ENCODE measurements around the gene ZNF584.
A peak's percentile ranks its signal among the peaks of the same experiment; 100 is the strongest.

ZNF584 gene

GRCh38 chr19:58400916-58401839, 7.3 kb upstream of the ZNF584 start (continued):
- TF ChIP-seq, protein P1, sequence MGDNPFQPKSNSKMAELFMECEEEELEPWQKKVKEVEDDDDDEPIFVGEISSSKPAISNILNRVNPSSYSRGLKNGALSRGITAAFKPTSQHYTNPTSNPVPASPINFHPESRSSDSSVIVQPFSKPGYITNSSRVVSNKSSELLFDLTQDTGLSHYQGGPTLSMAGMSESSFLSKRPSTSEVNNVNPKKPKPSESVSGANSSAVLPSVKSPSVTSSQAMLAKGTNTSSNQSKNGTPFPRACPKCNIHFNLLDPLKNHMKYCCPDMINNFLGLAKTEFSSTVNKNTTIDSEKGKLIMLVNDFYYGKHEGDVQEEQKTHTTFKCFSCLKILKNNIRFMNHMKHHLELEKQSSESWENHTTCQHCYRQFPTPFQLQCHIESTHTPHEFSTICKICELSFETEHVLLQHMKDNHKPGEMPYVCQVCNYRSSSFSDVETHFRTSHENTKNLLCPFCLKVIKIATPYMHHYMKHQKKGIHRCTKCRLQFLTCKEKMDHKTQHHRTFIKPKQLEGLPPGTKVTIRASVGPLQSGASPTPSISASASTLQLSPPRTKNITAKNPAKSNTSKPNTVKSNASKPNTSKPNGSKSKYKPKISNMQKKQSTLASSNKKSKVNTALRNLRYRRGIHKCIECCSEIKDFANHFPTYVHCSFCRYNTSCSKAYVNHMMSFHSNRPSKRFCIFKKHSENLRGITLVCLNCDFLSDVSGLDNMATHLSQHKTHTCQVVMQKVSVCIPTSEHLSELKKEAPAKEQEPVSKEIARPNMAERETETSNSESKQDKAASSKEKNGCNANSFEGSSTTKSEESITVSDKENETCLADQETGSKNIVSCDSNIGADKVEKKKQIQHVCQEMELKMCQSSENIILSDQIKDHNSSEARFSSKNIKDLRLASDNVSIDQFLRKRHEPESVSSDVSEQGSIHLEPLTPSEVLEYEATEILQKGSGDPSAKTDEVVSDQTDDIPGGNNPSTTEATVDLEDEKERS (tag by site-specific recombination; IDR thresholded peaks at IDR 0.05), result no peak
- TF ChIP-seq ZNF174 (tag by site-specific recombination; IDR thresholded peaks at IDR 0.05), result no peak
- TF ChIP-seq, protein P2, sequence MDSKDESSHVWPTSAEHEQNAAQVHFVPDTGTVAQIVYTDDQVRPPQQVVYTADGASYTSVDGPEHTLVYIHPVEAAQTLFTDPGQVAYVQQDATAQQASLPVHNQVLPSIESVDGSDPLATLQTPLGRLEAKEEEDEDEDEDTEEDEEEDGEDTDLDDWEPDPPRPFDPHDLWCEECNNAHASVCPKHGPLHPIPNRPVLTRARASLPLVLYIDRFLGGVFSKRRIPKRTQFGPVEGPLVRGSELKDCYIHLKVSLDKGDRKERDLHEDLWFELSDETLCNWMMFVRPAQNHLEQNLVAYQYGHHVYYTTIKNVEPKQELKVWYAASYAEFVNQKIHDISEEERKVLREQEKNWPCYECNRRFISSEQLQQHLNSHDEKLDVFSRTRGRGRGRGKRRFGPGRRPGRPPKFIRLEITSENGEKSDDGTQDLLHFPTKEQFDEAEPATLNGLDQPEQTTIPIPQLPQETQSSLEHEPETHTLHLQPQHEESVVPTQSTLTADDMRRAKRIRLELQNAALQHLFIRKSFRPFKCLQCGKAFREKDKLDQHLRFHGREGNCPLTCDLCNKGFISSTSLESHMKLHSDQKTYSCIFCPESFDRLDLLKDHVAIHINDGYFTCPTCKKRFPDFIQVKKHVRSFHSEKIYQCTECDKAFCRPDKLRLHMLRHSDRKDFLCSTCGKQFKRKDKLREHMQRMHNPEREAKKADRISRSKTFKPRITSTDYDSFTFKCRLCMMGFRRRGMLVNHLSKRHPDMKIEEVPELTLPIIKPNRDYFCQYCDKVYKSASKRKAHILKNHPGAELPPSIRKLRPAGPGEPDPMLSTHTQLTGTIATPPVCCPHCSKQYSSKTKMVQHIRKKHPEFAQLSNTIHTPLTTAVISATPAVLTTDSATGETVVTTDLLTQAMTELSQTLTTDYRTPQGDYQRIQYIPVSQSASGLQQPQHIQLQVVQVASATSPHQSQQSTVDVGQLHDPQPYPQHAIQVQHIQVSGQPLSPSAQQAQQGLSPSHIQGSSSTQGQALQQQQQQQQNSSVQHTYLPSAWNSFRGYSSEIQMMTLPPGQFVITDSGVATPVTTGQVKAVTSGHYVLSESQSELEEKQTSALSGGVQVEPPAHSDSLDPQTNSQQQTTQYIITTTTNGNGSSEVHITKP (tag by site-specific recombination; IDR thresholded peaks at IDR 0.05), result peak; percentile 59
- TF ChIP-seq ZNF341 (tag by site-specific recombination; IDR thresholded peaks at IDR 0.05; ENCODE audit: low read depth), result peak; percentile 87
- TF ChIP-seq, protein P3, sequence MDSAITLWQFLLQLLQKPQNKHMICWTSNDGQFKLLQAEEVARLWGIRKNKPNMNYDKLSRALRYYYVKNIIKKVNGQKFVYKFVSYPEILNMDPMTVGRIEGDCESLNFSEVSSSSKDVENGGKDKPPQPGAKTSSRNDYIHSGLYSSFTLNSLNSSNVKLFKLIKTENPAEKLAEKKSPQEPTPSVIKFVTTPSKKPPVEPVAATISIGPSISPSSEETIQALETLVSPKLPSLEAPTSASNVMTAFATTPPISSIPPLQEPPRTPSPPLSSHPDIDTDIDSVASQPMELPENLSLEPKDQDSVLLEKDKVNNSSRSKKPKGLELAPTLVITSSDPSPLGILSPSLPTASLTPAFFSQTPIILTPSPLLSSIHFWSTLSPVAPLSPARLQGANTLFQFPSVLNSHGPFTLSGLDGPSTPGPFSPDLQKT (IDR thresholded peaks at IDR 0.05; ENCODE audit: borderline replicate concordance, low read depth, low read length), result no peak
- TF ChIP-seq ZNF792 (tag by site-specific recombination; IDR thresholded peaks at IDR 0.05), result no peak
- TF ChIP-seq ZBTB1 (tag by site-specific recombination; IDR thresholded peaks at IDR 0.05), result no peak
- no peak for TF ChIP-seq ZNF658 (tag by site-specific recombination; IDR thresholded peaks at IDR 0.05)
- peak; percentile 68 for TF ChIP-seq KLF1 (tag by site-specific recombination; IDR thresholded peaks at IDR 0.05)
- TF ChIP-seq ZNF585B (tag by site-specific recombination; IDR thresholded peaks at IDR 0.05), result no peak
- no peak for TF ChIP-seq ATF2 (tag by site-specific recombination; IDR thresholded peaks at IDR 0.05; ENCODE audit: low read depth)
- TF ChIP-seq ZXDB (tag by site-specific recombination; IDR thresholded peaks at IDR 0.05), result peak; percentile 34; the same call in 1 of the 2 replicates
- no peak for TF ChIP-seq PRDM1 (tag by site-specific recombination; IDR thresholded peaks at IDR 0.05)
- TF ChIP-seq ZNF335 (tag by site-specific recombination; conservative IDR thresholded peaks at IDR 0.05), result peak; percentile 57
- TF ChIP-seq TRIM28 (IDR thresholded peaks at IDR 0.05; ENCODE audit: borderline replicate concordance, low read length), result no peak
- TF ChIP-seq SP3 (tag by site-specific recombination; IDR thresholded peaks at IDR 0.05), result peak; percentile 92
- TF ChIP-seq ZNF610 (tag by site-specific recombination; IDR thresholded peaks at IDR 0.05; ENCODE audit: borderline replicate concordance), result 0 out of 2 replicates have a peak, but pooled peaks have one; percentile 16
- no peak for TF ChIP-seq ZNF157 (tag by site-specific recombination; IDR thresholded peaks at IDR 0.05)
- TF ChIP-seq ZBTB26 (tag by site-specific recombination; optimal IDR thresholded peaks at IDR 0.05), result peak; percentile 89
- no peak for TF ChIP-seq ZFP3 (tag by site-specific recombination; IDR thresholded peaks at IDR 0.05; ENCODE audit: low read depth)
